ENCODE measurements around the gene KRT4. TPM values are rescaled to one million over a fixed set of nuclear protein-coding genes. Genes with fewer than 3 reads are reported as not detected.
"Not testable (repeated sequence)": the region's sequence is repeated elsewhere in the genome, so short reads cannot be mapped to it uniquely, and the experiment has no call there.

The KRT4 gene
- total RNA-seq, 1 donor from 2014 or later, result not detected

DNA sequence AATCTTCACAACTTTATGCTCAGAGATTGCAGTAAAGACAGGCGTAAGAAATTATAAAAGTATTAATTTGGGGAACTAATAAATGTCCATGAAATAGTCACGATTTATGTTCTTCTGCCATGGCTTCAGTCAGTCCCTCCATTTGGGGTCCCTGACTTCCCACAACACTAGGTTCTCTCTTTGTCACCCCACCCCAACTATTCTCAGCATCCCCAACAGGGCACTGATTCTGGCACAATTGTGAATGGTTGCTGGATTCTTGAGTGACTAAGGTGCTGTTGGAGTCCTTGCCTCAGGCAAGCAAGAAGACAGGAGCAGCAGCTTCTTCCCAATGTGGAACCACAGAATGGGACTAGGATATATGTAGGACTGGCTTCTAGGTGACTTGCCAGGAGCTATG lies 52.1 kb downstream of the KRT4 start:
- Histone ChIP-seq H3K9me3 (peaks cover 0 to 4% of the 10 kb centered on the region in 2 donors), H3K36me3 (no peaks in the 10 kb centered on the region), H3K4me3 (no peak overlapping the region), H3K4me1 (no peaks in the 10 kb centered on the region), H3K27ac (no peak overlapping the region), H3K27me3 (no peaks in the 10 kb centered on the region)
- TF ChIP-seq, protein P1, sequence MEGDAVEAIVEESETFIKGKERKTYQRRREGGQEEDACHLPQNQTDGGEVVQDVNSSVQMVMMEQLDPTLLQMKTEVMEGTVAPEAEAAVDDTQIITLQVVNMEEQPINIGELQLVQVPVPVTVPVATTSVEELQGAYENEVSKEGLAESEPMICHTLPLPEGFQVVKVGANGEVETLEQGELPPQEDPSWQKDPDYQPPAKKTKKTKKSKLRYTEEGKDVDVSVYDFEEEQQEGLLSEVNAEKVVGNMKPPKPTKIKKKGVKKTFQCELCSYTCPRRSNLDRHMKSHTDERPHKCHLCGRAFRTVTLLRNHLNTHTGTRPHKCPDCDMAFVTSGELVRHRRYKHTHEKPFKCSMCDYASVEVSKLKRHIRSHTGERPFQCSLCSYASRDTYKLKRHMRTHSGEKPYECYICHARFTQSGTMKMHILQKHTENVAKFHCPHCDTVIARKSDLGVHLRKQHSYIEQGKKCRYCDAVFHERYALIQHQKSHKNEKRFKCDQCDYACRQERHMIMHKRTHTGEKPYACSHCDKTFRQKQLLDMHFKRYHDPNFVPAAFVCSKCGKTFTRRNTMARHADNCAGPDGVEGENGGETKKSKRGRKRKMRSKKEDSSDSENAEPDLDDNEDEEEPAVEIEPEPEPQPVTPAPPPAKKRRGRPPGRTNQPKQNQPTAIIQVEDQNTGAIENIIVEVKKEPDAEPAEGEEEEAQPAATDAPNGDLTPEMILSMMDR (IDR thresholded peaks at IDR 0.05), result no peak
- intact Hi-C loops (cut with DNase I), result no loop called here
- no peak for DNase-seq (ENCODE audit: low spot score in 2 of 2)

DNA sequence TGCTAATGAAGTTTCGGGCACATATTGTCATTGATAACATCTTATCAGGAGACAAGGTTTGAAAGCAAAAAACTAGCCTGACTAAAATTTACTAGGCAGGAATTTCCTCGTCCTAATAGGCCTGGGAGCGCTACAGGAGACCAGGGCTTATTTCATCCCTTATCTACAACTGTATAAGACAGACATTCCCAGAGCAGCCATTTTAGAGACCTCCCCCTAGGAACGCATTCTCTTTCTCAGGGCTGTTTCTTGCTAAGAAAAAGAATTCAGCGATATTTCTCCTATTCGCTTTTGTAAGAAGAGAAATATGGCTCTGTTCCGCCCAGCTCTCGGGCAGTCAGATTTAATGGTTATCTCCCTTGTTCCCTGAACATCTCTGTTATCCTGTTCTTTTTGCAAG lies 52.7 kb downstream of the KRT4 start:
- H3K4me3 ChIP-seq; H3K27me3 ChIP-seq; H3K4me1 ChIP-seq; H3K27ac ChIP-seq; H3K9me3 ChIP-seq; intact Hi-C loops (cut with DNase I); H3K36me3 ChIP-seq; DNase-seq (ENCODE audit: low spot score in 2 of 2): not testable (repeated sequence)

DNA sequence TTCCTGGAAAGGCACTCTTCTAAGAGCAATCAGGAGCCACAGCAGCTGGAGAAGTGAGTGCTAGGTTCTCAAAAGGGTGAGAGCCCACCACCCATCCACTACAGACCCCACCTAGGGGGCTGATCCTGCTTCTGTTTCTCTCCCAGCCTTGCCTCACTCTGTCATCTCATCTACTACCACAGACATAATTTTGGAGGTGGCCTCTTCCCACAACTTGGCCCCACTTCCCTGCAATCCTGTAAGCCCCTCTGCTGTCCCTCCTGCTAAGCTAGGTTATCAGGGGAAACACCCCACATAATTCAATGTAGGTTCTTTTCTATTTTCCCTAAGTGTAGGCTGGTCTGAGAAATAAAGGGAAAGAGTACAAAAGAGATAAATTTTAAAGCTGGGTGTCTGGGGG lies 53.3 kb downstream of the KRT4 start:
- TF ChIP-seq, protein P1 (IDR thresholded peaks at IDR 0.05), result no peak
- Histone ChIP-seq H3K9me3 (peaks cover 0 to 4% of the 10 kb centered on the region in 2 donors), H3K27ac (no peak overlapping the region), H3K4me1 (no peaks in the 10 kb centered on the region), H3K4me3 (no peak overlapping the region), H3K36me3 (no peaks in the 10 kb centered on the region), H3K27me3 (no peaks in the 10 kb centered on the region)
- no peak for DNase-seq (ENCODE audit: low spot score in 2 of 2)
- intact Hi-C loops (cut with DNase I), result no loop called here

DNA sequence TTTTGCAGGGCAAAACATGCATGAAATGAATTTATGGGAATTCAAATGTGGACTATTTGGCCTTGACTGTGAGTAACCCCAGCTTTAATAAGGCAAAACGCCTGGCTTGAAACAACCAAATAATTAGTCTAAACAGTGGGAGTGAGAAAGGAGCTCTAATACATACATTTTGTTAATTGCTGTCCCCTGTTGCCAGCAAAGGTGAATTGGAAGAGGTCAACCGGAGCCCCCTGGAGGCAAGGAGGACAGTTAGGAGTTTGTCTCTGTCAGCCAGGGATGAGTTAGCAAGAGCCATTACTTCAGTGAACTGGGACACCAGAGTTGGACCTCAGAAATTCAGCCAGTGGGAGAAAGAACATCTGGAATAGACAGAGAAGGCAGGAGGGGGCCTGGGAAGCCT lies 54.2 kb downstream of the KRT4 start:
- Histone ChIP-seq H3K27ac (no peak overlapping the region), H3K36me3 (no peaks in the 10 kb centered on the region), H3K4me1 (no peaks in the 10 kb centered on the region), H3K9me3 (peaks cover 0 to 4% of the 10 kb centered on the region in 2 donors), H3K4me3 (no peak overlapping the region), H3K27me3 (no peaks in the 10 kb centered on the region)
- intact Hi-C loops (cut with DNase I), result no loop called here
- DNase-seq (ENCODE audit: low spot score in 2 of 2), result no peak
- TF ChIP-seq, protein P1 (IDR thresholded peaks at IDR 0.05), result no peak

DNA sequence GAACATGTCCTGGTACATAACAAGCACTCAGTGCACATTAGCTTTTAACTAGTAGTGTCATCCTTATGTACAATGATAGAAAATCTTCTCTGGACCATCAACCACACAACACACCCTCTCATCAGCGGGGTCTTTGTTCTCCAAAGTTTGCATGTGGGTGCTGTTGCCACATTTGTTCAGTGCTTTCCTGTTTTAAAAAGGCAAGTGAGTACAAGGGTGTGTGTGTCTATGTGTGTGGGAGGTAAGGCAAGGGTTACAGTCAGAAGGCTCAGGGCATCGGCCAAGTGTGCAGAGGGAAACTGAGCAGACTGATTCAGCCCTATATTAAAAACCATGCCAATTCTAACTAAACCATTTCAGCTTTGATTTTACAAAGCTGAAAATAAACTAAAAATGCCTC lies 54.7 kb downstream of the KRT4 start:
- Histone ChIP-seq H3K27me3 (no peaks in the 10 kb centered on the region), H3K4me1 (no peaks in the 10 kb centered on the region), H3K9me3 (peaks cover 0 to 4% of the 10 kb centered on the region in 2 donors), H3K36me3 (no peaks in the 10 kb centered on the region), H3K4me3 (no peak overlapping the region), H3K27ac (no peak overlapping the region)
- no peak for DNase-seq (ENCODE audit: low spot score in 2 of 2)
- intact Hi-C loops (cut with DNase I), result no loop called here
- TF ChIP-seq, protein P1 (IDR thresholded peaks at IDR 0.05), result no peak

DNA sequence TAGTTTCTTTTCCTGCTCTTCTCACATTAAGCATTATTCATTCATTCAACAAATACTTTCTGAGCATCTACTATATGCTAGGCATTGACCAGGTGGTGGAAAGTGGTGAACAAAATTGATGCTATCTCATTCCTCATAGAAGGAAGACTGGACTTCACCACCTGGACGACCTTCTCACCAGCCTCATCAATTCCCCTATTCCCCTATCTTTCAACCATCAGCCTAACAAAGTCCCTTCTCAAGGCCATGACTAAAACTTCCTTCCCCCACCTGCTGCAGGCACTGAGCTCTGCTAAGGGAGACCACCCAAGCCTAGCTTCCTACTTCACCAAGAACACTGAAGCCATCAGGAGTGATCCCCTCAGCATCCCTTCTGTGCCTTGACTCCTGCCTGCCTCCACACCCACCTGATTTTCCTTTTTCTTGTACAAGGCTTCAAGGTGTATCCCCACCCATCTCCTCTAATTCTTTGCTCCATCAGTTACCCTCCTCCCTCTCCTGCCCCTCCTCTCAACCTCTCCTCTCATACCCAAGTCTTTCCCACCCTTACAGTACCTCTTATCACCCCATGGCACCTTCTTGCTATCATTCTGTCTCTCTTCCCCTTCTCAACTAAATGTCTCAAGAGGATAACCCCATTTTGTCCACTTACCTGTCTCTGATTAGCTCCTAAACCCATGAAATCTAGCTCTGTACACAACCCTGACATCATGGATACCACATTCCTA lies 56.3 kb downstream of the KRT4 start:
- Histone ChIP-seq H3K9me3 (peaks cover 0 to 4% of the 10 kb centered on the region in 2 donors), H3K36me3 (no peaks in the 10 kb centered on the region), H3K27me3 (no peaks in the 10 kb centered on the region), H3K27ac (no peak overlapping the region), H3K4me3 (no peak overlapping the region), H3K4me1 (no peaks in the 10 kb centered on the region)
- TF ChIP-seq, protein P1 (IDR thresholded peaks at IDR 0.05), result no peak
- DNase-seq (ENCODE audit: low spot score in 2 of 2), result no peak
- intact Hi-C loops (cut with DNase I), result no loop called here

Other genes starting within 250 kb of the KRT4 start
- not detected for gene KRT74, start 240.3 kb downstream of the KRT4 start, total RNA-seq
- not detected for gene KRT72, start 212.7 kb downstream of the KRT4 start, total RNA-seq
- not detected for gene KRT73, start 195.6 kb downstream of the KRT4 start, total RNA-seq
- not detected for gene KRT2, start 161.9 kb downstream of the KRT4 start, total RNA-seq
- not detected for gene KRT1, start 133.7 kb downstream of the KRT4 start, total RNA-seq
- gene KRT77, start 110.6 kb downstream of the KRT4 start, total RNA-seq, result not detected
- not detected for gene KRT76, start 36.8 kb downstream of the KRT4 start, total RNA-seq
- gene KRT3, start 18.0 kb downstream of the KRT4 start, total RNA-seq, result not detected
- gene KRT79, start 20.2 kb upstream of the KRT4 start, total RNA-seq, result not detected
- gene KRT78, start 34.9 kb upstream of the KRT4 start, total RNA-seq, result not detected
- 54.3 TPM for gene KRT8, start 91.0 kb upstream of the KRT4 start, total RNA-seq
- 285 TPM for gene KRT18, start 135.0 kb upstream of the KRT4 start, total RNA-seq
- gene EIF4B, start 192.3 kb upstream of the KRT4 start, total RNA-seq, result 181 TPM
- gene TNS2, start 235.9 kb upstream of the KRT4 start, total RNA-seq, result 608 TPM